ENCODE data around the gene STK32B. TPM values are rescaled to one million over a fixed set of nuclear protein-coding genes. Genes with fewer than 3 reads are reported as not detected.

STK32B gene
- total and polyA plus RNA-seq, 2 donors (not counting 3 experiments of a cell fraction or from before 2014, with no cell fraction given): 5.6 to 7.8 TPM

DNA sequence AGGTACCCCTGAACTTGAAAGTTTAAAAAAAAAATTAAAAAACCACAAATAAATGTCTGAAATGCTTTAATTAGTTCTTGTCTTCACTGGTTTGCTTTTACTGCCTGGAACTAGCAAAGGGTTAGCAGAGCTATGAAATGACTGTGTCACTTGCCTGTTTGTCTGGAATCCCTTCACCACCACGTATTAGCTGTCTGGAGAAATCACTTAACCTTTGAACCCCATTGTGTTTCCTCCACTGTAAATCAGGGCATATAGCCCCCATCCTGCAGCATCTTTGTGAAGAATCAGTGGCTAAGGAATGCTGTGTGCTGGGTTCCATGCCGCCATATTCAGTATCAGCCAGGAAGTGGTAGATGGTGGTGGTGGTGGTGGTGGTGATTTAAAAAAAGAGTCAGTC is 38.3 kb upstream of the STK32B start:
- CTCF ChIA-PET: interaction anchor here (0.7 kb wide), 1 partner anchor 30 kb away, joined by 3 read pairs; no protein-coding TSS in a partner anchor
- intact Hi-C loops (cut with micrococcal nuclease): no loop called here
- FAIRE-seq (no peak), DNase-seq (ENCODE audit: low read depth, low spot score) (no peak)
- TF ChIP-seq, protein P1, sequence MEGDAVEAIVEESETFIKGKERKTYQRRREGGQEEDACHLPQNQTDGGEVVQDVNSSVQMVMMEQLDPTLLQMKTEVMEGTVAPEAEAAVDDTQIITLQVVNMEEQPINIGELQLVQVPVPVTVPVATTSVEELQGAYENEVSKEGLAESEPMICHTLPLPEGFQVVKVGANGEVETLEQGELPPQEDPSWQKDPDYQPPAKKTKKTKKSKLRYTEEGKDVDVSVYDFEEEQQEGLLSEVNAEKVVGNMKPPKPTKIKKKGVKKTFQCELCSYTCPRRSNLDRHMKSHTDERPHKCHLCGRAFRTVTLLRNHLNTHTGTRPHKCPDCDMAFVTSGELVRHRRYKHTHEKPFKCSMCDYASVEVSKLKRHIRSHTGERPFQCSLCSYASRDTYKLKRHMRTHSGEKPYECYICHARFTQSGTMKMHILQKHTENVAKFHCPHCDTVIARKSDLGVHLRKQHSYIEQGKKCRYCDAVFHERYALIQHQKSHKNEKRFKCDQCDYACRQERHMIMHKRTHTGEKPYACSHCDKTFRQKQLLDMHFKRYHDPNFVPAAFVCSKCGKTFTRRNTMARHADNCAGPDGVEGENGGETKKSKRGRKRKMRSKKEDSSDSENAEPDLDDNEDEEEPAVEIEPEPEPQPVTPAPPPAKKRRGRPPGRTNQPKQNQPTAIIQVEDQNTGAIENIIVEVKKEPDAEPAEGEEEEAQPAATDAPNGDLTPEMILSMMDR (IDR thresholded peaks at IDR 0.05; ENCODE audit: extremely low read depth in 1 of 2, insufficient read depth in 1 of 2, low read depth in 1 of 2, low read length in 2 of 2): no peak
- TF ChIP-seq POLR2AphosphoS5 (IDR thresholded peaks at IDR 0.05; ENCODE audit: insufficient read depth, low read depth, low read length) (no peak), FOS (IDR thresholded peaks at IDR 0.05; ENCODE audit: borderline replicate concordance, insufficient read depth, low read length) (no peak), POLR2A (IDR thresholded peaks at IDR 0.05; ENCODE audit: low read depth, low read length) (no peak), MYC (IDR thresholded peaks at IDR 0.05; ENCODE audit: low read depth, low read length) (no peak), GATA2 (IDR thresholded peaks at IDR 0.05; ENCODE audit: insufficient read depth, insufficient read length, low read depth, low read length) (no peak), JUN (IDR thresholded peaks at IDR 0.05; ENCODE audit: borderline replicate concordance, insufficient read depth, insufficient read length, low read depth) (no peak), EZH2 (IDR thresholded peaks at IDR 0.05; ENCODE audit: borderline replicate concordance, low read depth, low read length, severe bottlenecking) (no peak)
- TF ChIP-seq, protein P2, sequence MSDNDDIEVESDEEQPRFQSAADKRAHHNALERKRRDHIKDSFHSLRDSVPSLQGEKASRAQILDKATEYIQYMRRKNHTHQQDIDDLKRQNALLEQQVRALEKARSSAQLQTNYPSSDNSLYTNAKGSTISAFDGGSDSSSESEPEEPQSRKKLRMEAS (IDR thresholded peaks at IDR 0.05; ENCODE audit: insufficient read depth, insufficient read length): no peak
- Histone ChIP-seq H3K9ac (replicated peaks; ENCODE audit: extremely low read depth, insufficient read depth, low read length) (no peak overlapping the region), H3K79me2 (ENCODE audit: control insufficient read depth, insufficient read depth, low read length) (no peaks in the 10 kb centered on the region), H3K4me2 (ENCODE audit: insufficient read depth, low read length) (no peak overlapping the region), H3K4me1 (ENCODE audit: control insufficient read depth, extremely low read depth, insufficient read depth, low read length) (no peaks in the 10 kb centered on the region), H2AFZ (ENCODE audit: low read depth, low read length) (no peak overlapping the region), H3K4me3 (replicated peaks in 1 of 3; ENCODE audit: insufficient read depth in 1 of 3, low read depth in 1 of 3, low read length in 3 of 3) (no peak overlapping the region), H3K36me3 (ENCODE audit: control insufficient read depth in 2 of 2, extremely low read depth in 1 of 2, insufficient read depth in 2 of 2, low read length in 2 of 2) (no peaks in the 10 kb centered on the region), H4K20me1 (replicated peaks; ENCODE audit: control insufficient read depth, extremely low read depth, insufficient read depth, low read length) (no peaks in the 10 kb centered on the region), H3K9me3 (replicated peaks; ENCODE audit: control insufficient read depth, insufficient read depth, low read length) (no peaks in the 10 kb centered on the region), H3K9me1 (replicated peaks; ENCODE audit: control insufficient read depth, extremely low read depth, insufficient read depth, low read length) (no peaks in the 10 kb centered on the region), H3K27me3 (ENCODE audit: control insufficient read depth in 2 of 2, insufficient read depth in 2 of 2, low read length in 2 of 2) (peaks cover 10 to 14% of the 10 kb centered on the region in 2 experiments), H3K27ac (ENCODE audit: insufficient read depth, low read depth, low read length) (no peak overlapping the region)
- BruUV-seq (replicated peaks): no TSS peak
- dilution Hi-C loops (cut with MboI; ENCODE audit: extremely low pct_ligation_motif_present, low sequenced_read_pairs): no loop called here
- POLR2A ChIA-PET: no interaction called here

All from endothelial cell of umbilical vein (primary cell).